Left renal pelvis (tissue), 4 donors: ENCODE data around the gene CLEC9A. TPM values are rescaled to one million over a fixed set of nuclear protein-coding genes. Genes with fewer than 3 reads are reported as not detected.

Experiments used
- DNase-seq, 4 donors: peaks; one replicate each; pipeline ENCODE4 v3.0.0-alpha.2; 2013; ENCODE audit warnings: low read depth in 4 of 4, low spot score in 3 of 4
- polyA plus RNA-seq, 4 donors: library from polyadenylated mRNA; unstranded; fragments of 120-200 nt; gene quantifications; one replicate each; pipeline ENCODE4 v1.2.1, GENCODE V29; 2013; ENCODE audit not compliant: insufficient read length in 4 of 4

CLEC9A gene
- polyA plus RNA-seq, 4 donors = 0.10 to 0.33 (median 0.24) TPM

DNA sequence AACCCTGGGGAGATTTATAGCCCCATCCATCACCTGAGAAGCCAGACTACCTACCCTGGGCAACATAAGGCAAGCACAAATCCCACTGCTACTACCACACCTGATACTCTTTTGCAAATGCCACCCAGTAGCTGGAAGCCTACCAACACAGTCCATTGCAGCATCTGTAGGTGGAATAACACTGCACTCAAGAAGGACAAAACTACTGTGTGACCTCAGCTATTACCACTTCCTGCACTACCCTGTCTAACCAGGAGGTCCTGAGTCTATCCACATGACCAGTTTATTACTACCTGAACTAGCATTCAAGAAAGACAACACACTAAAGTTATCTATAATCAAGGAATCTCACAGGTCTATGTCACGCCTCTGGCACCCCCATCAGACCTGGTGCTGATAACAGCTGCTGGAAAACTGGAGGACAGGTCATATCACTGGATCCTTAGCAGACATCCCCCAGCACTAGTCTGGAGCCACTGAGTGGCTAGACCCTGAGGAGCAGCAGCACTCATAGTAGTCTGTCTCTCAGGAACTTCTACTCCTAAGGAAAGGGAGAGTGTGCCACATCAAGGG lies 71.3 kb downstream of the CLEC9A start:
- no peak for DNase-seq

DNA sequence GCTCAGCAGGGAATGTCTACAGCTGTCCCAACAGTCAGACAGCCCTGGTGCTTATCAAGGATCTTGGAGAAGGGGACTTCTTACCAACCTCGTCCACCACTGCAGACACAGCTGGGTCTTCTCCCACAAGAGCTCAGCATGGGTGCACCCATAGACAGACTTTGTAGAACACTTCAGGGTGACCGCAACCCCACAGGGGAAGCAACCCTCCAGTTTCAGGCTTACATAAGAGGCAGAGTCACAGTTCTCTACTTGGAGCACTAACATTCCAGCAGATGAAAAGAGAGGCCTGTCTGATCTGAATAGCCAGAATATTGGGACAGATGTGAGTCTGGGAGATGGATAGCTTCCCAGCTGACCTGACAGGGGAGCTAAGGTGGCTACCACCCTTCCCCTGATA lies 71.8 kb downstream of the CLEC9A start:
- DNase-seq = no peak

DNA sequence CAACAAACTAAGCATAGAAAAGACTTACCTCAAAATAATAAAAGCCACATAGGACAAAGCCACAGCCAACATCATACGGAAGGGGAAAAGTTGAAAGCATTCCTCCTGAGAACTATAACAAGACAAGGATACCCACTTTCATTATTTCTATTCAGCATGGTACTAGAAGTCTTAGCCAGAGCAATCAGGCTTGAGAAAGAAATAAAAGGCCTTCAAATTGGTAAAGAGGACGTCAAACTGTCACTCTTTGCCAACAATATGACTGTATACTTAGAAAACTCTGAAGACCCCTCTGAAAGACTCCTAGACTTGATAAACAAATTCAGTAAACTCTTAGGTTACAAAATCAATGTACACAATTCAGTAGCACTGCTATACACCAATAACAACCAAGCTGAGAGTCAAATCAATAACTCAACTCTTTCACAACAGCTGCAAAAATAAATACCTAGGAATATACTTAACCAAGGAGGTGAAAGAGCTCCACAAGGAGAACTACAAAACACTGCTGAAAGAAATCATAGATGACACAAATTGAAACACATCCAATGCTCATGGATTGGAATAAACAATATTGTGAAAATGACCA lies 79.9 kb downstream of the CLEC9A start:
- DNase-seq = no peak

DNA sequence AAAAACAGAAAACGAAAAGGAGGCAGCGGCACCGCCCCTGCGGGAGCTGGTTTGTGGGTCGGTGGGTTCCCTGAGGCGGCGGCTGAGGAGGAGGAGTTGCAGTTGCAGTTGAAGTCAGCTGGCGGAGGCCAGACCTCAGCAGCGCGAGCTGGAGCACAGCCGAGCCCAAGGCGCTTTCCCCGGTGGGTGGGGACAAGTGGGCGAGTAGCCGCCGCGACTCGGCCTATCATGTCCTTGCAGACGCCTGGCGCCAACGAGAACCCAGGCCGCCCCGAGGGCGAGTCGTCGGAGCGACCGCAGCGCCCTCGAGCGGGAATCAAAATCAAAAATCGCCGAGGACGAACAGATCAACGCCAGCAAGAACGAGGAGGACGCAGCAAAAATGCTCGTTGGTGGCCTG lies 81.0 kb downstream of the CLEC9A start:
- no peak for DNase-seq

DNA sequence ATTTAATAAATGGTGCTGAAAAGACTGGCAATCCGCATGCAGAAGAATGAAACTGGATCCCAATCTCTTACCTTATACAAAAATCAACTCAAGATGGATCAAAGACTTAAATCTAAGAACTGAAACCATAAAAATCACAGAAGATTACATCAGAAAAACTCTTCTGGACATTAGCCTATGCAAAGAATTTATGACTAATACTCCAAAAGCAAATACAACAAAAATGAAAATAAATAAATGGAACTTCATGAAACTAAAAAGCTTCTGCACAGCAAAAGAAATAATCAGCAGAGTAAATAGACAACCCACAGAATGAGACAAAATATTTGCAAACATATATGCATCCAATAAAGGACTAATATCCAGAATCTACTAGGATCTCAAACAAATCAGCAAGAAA lies 82.6 kb downstream of the CLEC9A start:
- DNase-seq = no peak

DNA sequence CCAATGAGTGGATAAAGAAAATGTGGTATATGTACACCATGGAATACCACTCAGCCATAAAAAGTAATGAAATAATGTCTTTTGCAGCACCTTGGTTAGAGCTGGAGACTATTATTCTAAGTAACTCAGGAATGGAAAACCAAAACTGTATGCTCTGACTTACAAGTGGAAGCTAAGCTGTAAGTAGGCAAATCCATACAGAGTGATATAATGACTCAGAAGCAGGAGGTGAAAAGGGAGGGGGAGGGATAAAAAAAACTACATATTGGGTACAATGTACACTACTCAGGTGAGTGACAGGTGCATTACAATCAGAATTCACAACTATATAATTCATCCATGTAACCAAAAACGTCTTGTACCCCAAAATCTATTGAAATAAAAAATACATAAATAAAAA lies 83.4 kb downstream of the CLEC9A start:
- DNase-seq = no peak

DNA sequence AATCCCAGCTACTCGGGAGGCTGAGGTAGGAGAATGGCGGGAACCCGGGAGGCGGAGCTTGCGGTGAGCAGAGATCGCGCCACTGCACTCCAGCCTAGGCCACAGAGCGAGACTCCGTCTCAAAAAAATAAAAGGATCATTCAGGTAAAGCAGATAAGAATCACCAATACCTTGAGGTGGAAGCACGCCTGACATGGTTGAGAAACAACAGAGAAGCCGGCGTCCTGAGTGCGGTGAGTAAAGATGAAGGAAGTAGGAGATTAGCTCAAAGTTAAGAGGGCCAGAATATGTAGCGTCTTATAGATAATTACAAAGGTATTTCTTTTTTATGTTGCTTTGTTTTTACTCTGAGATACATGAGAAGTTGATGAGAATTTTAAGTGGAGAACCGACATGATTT lies 84.8 kb downstream of the CLEC9A start:
- no peak for DNase-seq

Other genes starting within 250 kb of the CLEC9A start
- 1 to 10 TPM in 2 of 4 donors, under 1 TPM in 2; 0.42 to 1.3 (median 0.84) TPM for gene KLRF1, start 203.2 kb upstream of the CLEC9A start, polyA plus RNA-seq
- gene CLEC2B, start 161.3 kb upstream of the CLEC9A start, polyA plus RNA-seq = 1 to 10 TPM; 2.6 to 4.2 (median 3.6) TPM
- not detected for gene KLRF2, start 149.2 kb upstream of the CLEC9A start, polyA plus RNA-seq
- gene CLEC2A, start 98.3 kb upstream of the CLEC9A start, polyA plus RNA-seq = not detected
- gene CLEC12A, start 59.3 kb upstream of the CLEC9A start, polyA plus RNA-seq = 1 to 10 TPM in 3 of 4 donors, under 1 TPM in 1; 0.68 to 1.9 (median 1.2) TPM
- gene CLEC1B, start 31.6 kb upstream of the CLEC9A start, polyA plus RNA-seq = 1 to 10 TPM in 1 of 4 donors, under 1 TPM in 3; 0.49 to 1.8 (median 0.79) TPM
- under 1 TPM in 2 of 4 donors, not detected in 2; 0.14 to 0.24 TPM for gene CLEC12B, start 20.1 kb upstream of the CLEC9A start, polyA plus RNA-seq
- 1 to 10 TPM; 2.6 to 4.7 (median 4.0) TPM for gene CLEC1A, start 68.3 kb downstream of the CLEC9A start, polyA plus RNA-seq
- gene CLEC7A, start 99.5 kb downstream of the CLEC9A start, polyA plus RNA-seq = 1 to 10 TPM; 1.6 to 3.2 (median 2.3) TPM
- gene OLR1, start 141.4 kb downstream of the CLEC9A start, polyA plus RNA-seq = 1 to 10 TPM in 1 of 4 donors, under 1 TPM in 3; 0.61 to 1.2 (median 0.81) TPM
- gene TMEM52B, start 148.3 kb downstream of the CLEC9A start, polyA plus RNA-seq = 100 to 1,000 TPM in 3 of 4 donors, 1 to 10 TPM in 1; 2.8 to 166 (median 143) TPM
- gene GABARAPL1, start 182.2 kb downstream of the CLEC9A start, polyA plus RNA-seq = 10 to 100 TPM; 53.3 to 84.8 (median 67.4) TPM